ENCODE measurements around the gene PRF1.
"Not testable (repeated sequence)": the region's sequence is repeated elsewhere in the genome, so short reads cannot be mapped to it uniquely, and the experiment has no call there.

Gene PRF1

DNA sequence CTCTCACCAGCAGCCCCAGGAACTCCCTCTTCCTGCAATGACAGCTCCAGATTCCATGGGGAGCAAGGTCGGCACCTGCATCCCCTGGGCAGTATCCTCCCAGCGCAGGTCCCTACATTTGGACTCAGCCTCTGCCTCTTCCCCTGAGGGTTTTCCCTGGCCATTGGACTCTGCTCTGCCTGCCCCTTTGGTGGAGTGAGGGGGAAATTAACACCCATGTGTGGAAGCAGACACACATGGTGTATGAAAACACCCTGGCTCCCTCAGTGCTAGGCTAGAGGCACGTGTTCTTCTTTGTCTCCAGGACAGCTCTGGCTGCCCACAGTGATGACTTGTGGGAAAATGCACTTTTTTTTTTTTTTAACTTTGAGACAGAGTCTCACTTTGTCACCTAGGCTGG, 8.4 kb downstream of the PRF1 start:
- no peak for DNase-seq (ENCODE audit: low read depth in 2 of 2, low spot score in 1 of 2)

- DNase-seq (ENCODE audit: low read depth in 2 of 2, low spot score in 1 of 2), result no peak
Measured at GRCh38 chr10:70593513-70593890, 9.0 kb downstream of the PRF1 start.

GRCh38 chr10:70592746-70593512, 9.6 kb downstream of the PRF1 start:
- DNase-seq (ENCODE audit: low read depth in 2 of 2, low spot score in 1 of 2), result no peak

- DNase-seq (ENCODE audit: low read depth in 2 of 2, low spot score in 1 of 2), result no peak
Measured at GRCh38 chr10:70592186-70592735, 10.3 kb downstream of the PRF1 start.

- no peak for DNase-seq (ENCODE audit: low read depth in 2 of 2, low spot score in 1 of 2)
Measured at GRCh38 chr10:70590655-70591416, 11.7 kb downstream of the PRF1 start.

GRCh38 chr10:70589762-70590654, 12.5 kb downstream of the PRF1 start:
- no peak for DNase-seq (ENCODE audit: low read depth in 2 of 2, low spot score in 1 of 2)

GRCh38 chr10:70588859-70589570, 13.5 kb downstream of the PRF1 start:
- no peak for DNase-seq (ENCODE audit: low read depth in 2 of 2, low spot score in 1 of 2)

DNA sequence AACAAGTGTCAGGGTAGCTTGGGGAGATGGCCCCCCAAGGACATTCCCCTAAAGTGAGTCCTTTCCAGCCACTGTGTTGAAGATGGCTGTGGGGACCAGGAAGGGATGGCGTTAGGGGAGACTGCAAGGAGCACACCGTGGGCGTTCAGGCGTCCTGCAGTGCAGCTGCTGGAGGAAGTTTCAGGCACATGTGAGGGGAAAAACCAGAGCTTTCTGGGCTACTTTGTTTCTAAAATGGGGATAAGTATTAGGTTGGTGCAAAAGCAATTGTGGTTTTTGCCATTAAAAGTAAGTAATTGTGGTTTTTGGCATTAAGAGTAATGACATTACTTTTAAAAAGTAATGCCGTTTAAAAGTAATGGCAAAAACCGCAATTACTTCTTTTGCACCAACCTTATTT, 14.3 kb downstream of the PRF1 start:
- DNase-seq (ENCODE audit: low read depth in 2 of 2, low spot score in 1 of 2), result no peak

DNA sequence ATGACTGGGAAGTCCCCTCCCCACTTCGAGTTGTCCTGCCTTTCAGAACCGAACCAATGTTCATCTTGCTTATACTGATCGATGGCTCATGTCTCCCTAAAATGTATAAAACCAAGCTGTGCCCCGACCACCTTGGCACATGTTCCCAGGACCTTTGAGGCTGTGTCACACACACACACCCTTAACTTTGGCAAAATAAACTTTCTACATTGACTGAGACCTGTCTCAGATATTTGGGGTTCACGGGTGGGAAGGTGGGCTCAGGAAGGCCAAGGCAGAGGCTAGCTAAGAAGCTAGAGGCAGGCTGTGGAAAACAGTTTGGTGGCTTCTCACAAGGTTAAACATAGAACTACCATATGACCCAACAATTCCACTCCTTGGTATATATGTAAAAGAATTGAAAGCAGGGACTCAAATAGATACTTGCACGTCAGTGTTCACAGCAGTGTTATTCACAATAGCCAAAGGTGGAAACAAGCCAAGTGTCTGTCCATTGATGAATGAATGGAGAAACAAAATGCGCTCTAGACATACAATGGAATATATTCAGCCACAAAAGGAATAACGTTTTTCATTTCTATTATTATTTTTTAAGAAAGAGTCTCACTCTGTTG, 15.4 kb downstream of the PRF1 start:
- no peak for DNase-seq (ENCODE audit: low read depth in 2 of 2, low spot score in 1 of 2)

- DNase-seq (ENCODE audit: low read depth in 2 of 2, low spot score in 1 of 2), result no peak
Measured at GRCh38 chr10:70586348-70586930, 16.1 kb downstream of the PRF1 start.

DNA sequence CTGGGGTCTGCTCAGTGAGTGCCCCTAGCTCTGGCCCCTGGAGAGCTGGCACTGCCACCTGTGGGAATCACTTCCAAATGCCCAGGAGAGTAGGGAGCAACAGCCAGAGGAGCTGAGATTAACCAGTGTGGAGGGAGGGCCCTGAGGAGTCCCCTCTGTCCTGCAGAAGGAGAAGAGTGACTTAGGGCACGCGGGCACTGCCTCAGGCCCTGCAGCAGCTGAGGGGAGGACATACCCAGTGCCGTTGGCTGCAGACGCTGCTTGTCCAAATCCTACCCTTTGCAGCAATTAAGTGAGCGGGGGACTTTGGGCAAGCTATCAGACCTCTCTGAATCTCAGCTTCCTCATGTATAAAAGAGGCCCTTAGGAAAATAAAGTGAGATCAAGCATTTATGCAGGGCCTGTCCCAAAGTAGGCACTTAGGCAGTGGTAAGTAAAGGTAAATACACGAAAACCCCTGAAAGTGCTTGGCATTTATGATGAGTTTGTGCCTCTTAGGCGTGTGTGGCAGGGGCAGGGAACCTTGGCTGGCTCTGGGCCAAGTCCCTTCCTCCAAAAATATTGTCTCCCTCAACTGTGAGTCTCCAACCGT, 16.9 kb downstream of the PRF1 start:
- no peak for DNase-seq (ENCODE audit: low read depth in 2 of 2, low spot score in 1 of 2)

DNA sequence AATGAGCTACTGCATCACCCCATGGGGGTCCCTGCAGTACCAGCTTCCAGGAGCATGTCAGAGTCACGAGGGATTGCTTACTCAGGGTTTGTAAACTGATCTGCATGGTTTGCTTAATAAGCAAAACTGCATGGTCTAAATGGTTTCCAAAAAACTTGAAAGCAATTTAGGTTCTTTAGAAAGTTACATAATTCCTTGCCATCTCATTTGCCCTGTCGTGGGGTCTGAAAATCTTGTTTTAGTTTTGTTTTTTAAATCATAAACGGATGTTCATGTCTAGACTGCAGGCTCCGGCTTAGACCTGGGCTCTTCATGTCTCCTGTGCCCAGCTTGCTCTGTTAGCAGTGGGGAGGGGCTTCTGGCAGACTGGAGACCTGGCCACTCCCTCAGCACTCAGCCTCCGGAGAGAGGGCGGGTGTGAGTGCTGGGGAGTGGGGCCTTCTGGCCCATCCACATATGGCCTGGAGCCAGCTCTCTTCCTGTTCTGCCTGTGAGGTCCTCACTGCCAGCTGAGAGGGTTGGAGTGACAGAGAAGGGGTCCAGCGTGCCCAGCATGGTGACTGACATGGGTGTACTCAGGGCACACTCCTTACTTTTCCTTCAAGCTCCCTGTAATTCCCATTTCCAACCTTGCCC, 17.5 kb downstream of the PRF1 start:
- DNase-seq (ENCODE audit: low read depth in 2 of 2, low spot score in 1 of 2), result no peak

DNA sequence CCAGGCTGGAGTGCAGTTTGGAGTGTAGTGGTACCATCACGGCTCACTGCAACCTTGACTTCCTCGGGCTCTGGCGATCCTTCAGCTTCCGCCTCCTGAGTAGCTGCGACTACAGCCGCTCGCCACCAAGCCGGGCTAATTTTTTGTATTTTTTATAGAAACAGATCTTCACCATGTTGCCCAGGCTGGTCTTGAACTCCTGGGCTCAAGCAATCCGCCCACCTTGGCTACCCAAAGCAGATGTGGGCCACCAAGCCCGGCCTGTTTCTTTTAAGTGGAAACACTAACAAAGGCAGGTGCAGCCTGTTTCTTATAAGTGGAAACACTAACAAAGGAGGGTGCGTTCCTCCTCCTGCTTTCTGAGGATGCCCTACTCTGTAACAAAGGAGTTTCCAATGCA, 18.2 kb downstream of the PRF1 start:
- no peak for DNase-seq (ENCODE audit: low read depth in 2 of 2, low spot score in 1 of 2)

- no peak for DNase-seq (ENCODE audit: low read depth in 2 of 2, low spot score in 1 of 2)
Measured at GRCh38 chr10:70583669-70584037, 18.9 kb downstream of the PRF1 start.

DNA sequence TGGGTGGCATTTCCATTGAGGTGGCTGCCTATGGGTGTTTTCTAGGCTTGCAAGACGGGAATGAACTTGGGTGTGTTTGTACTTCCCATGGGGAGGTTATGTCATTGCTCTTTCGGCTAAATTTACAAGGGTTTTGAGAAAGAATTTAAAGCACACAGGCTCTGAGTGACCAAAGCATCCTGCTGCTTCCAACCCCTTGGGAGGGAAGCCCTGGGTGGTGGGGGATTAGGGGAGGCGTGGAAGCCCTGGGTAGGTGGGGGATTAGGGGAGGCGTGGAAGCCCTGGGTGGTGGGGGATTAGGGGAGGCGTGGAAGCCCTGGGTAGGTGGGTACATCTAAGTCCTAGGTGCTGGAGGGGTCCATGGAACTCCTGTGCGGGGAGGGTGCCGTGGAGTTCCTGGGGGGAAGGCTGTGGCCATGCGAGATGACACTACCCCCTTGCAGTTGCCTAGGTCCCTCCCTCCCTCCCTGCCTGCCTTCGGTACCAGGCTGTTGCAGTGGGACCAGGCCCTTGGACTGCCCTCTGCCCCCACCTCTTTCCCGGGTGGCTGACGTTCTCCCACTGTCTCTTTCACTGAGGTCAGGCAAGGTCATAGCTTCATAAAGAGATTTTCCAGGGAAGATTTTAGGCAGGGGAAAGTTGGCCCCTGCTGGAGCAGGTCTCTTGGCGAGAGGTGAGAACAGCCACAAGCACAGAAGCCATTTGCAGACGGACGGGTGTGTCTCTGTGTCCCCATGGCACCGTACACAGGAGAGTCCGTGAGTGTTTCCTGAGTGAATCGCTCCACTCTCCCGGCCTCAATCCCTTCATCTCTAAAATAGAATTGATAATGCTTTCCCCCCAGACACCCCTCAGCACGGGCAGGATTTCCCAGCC, 19.5 kb downstream of the PRF1 start:
- DNase-seq (ENCODE audit: low read depth in 2 of 2, low spot score in 1 of 2), result no peak

- not testable (repeated sequence) for DNase-seq (ENCODE audit: low read depth in 2 of 2, low spot score in 1 of 2)
Measured at GRCh38 chr10:70581176-70581575, 21.4 kb downstream of the PRF1 start.

DNA sequence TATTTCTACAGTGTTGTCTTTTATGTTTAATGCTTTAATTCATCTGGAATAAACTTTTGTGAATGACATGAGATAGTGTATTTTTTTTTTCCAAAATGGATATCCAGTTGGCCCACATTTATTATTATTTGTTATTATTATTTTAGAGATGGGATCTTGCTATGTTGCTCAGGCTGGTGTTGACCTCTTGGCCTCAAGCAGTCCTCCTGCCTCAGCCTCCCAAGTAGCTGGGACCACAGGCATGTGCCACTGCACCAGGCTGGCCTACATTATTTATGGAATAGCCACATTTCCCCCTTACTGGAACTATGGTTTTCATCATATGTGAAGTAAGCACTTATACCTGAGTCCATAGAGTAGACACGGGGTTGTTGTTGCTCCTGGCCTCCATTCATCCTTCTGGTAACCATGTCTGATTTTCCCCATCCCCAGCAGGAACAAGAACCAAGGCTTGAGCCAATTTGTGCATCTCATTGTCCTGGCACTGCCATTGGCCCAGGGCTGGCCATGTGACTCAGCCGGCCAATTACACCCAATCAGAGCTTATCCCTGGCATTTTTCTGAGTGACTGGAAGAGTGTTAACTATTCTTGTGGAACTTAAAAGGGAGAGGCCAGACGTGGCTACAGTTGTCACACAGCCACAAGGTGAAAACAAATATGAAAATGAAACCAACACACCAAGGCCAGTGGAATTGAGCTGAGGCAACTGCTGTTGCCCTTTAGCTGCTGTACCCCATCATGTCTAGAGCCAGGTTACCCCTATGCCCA, 23.1 kb downstream of the PRF1 start:
- DNase-seq (ENCODE audit: low read depth in 2 of 2, low spot score in 1 of 2), result no peak

Measured in stimulated activated CD8-positive, alpha-beta memory T cell treated with anti-CD3 and anti-CD28 coated beads, Interleukin-4, amount 100 ng/mL, for 1 hour (primary cell).